Skeletal muscle tissue (tissue), 4 donors: ENCODE measurements around the gene FOXRED1. TPM values are rescaled to one million over a fixed set of nuclear protein-coding genes. Genes with fewer than 3 reads are reported as not detected.

ENCODE experiments used
- H3K27ac ChIP-seq: one replicate; pipeline ENCODE4 v1.7.0; 2013; ENCODE audit warnings: mild to moderate bottlenecking, low read depth, low read length, inconsistent platforms
- H3K27me3 ChIP-seq, 3 donors: one replicate each; pipeline ENCODE4 v1.7.0; 2013; ENCODE audit warnings: low read length in 3 of 3; ENCODE audit not compliant: control insufficient read depth in 3 of 3, insufficient read depth in 3 of 3
- H3K36me3 ChIP-seq, 3 donors: one replicate each; pipeline ENCODE4 v1.7.0; 2013; ENCODE audit warnings: low read length in 3 of 3; ENCODE audit not compliant: control insufficient read depth in 3 of 3, insufficient read depth in 3 of 3
- H3K4me1 ChIP-seq, 3 donors: one replicate each; pipeline ENCODE4 v1.7.0; 2013; ENCODE audit warnings: low read length in 3 of 3, mild to moderate bottlenecking in 3 of 3; ENCODE audit not compliant: control insufficient read depth in 3 of 3, insufficient read depth in 3 of 3
- H3K4me3 ChIP-seq, 3 donors: one replicate each; pipeline ENCODE4 v1.7.0; 2013; ENCODE audit warnings: low read length in 3 of 3
- H3K9ac ChIP-seq, 3 donors: one replicate each; pipeline ENCODE4 v1.7.0; 2013; ENCODE audit warnings: low read length in 3 of 3, mild to moderate bottlenecking in 3 of 3, moderate library complexity in 2 of 3, low read depth in 1 of 3
- H3K9me3 ChIP-seq, 3 donors: one replicate each; pipeline ENCODE4 v1.7.0; 2013; ENCODE audit warnings: low read length in 3 of 3; ENCODE audit not compliant: control insufficient read depth in 3 of 3
- total RNA-seq: library from RNA; depleted of rRNA; stranded (reverse); fragments of >200 nt; gene quantifications from one replicate; pipeline ENCODE4 v1.2.3, GENCODE V29; 2014
- donor health status: Osteomylitis.

The FOXRED1 gene
- 12.5 TPM for total RNA-seq

GRCh38 chr11:126268708-126269579 lies at the start of gene FOXRED1, which contains the start of gene SRPRA:
Gene FOXRED1 (plus strand): TSS chr11:126269154. CDS start chr11:126269207, 53 bp downstream.
Gene SRPRA (minus strand): TSS chr11:126268895. CDS start chr11:126268804, 91 bp downstream.
- Histone ChIP-seq H3K27ac (peak within 1 kb of the TSS; percentile 82), H3K9me3 (no peaks in the 10 kb centered on the region), H3K4me3 (peak within 1 kb of the TSS; percentile 78 to 99 (median 96)), H3K27me3 (no peaks in the 10 kb centered on the region), H3K9ac (peak within 1 kb of the TSS; percentile 94 to 100 (median 99)), H3K4me1 (peaks cover 13 to 26% (median 19%) of the 10 kb centered on the region in 3 donors), H3K36me3 (peaks cover 43 to 47% (median 43%) of the 10 kb centered on the region in 3 donors)

GRCh38 chr11:126219547-126219946 lies 49.4 kb upstream of the FOXRED1 start:
- H3K27ac ChIP-seq, result no peak overlapping the region
- H3K4me1 ChIP-seq, result peaks cover 0 to 10% (median 5%) of the 10 kb centered on the region in 3 donors
- H3K4me3 ChIP-seq, result no peak overlapping the region
- H3K27me3 ChIP-seq, result no peaks in the 10 kb centered on the region
- no peak overlapping the region for H3K9ac ChIP-seq
- H3K36me3 ChIP-seq, result no peaks in the 10 kb centered on the region
- no peaks in the 10 kb centered on the region for H3K9me3 ChIP-seq

GRCh38 chr11:126224647-126225294 lies 44.2 kb upstream of the FOXRED1 start:
- H3K9ac ChIP-seq, result no peak overlapping the region
- no peaks in the 10 kb centered on the region for H3K36me3 ChIP-seq
- H3K4me3 ChIP-seq, result no peak overlapping the region
- no peaks in the 10 kb centered on the region for H3K27me3 ChIP-seq
- no peaks in the 10 kb centered on the region for H3K4me1 ChIP-seq
- H3K27ac ChIP-seq, result no peak overlapping the region
- H3K9me3 ChIP-seq, result no peaks in the 10 kb centered on the region

GRCh38 chr11:126225295-126225665 lies 43.7 kb upstream of the FOXRED1 start:
- Histone ChIP-seq H3K27me3 (no peaks in the 10 kb centered on the region), H3K4me1 (no peaks in the 10 kb centered on the region), H3K9ac (no peak overlapping the region), H3K27ac (no peak overlapping the region), H3K36me3 (no peaks in the 10 kb centered on the region), H3K9me3 (no peaks in the 10 kb centered on the region), H3K4me3 (no peak overlapping the region)

GRCh38 chr11:126226334-126227084 lies 42.4 kb upstream of the FOXRED1 start:
- H3K27ac ChIP-seq, result no peak overlapping the region

GRCh38 chr11:126229858-126230540 lies 39.0 kb upstream of the FOXRED1 start:
- Histone ChIP-seq H3K4me1 (peaks cover 2 to 8% (median 6%) of the 10 kb centered on the region in 3 donors), H3K27ac (no peak overlapping the region), H3K36me3 (no peaks in the 10 kb centered on the region), H3K9me3 (no peaks in the 10 kb centered on the region), H3K27me3 (no peaks in the 10 kb centered on the region), H3K9ac (no peak overlapping the region), H3K4me3 (no peak overlapping the region)

More at GRCh38 chr11:126226334-126227084, 42.4 kb upstream of the FOXRED1 start:
- H3K27me3 ChIP-seq, result no peaks in the 10 kb centered on the region
- no peak overlapping the region for H3K9ac ChIP-seq
- no peaks in the 10 kb centered on the region for H3K9me3 ChIP-seq
- peaks cover 0 to 4% (median 0%) of the 10 kb centered on the region in 3 donors for H3K4me1 ChIP-seq
- no peaks in the 10 kb centered on the region for H3K36me3 ChIP-seq
- H3K4me3 ChIP-seq, result no peak overlapping the region

GRCh38 chr11:126231725-126232459 lies 37.1 kb upstream of the FOXRED1 start:
- peaks cover 2 to 8% (median 6%) of the 10 kb centered on the region in 3 donors for H3K4me1 ChIP-seq
- H3K9ac ChIP-seq, result no peak overlapping the region
- no peak overlapping the region for H3K27ac ChIP-seq
- H3K27me3 ChIP-seq, result no peaks in the 10 kb centered on the region
- H3K4me3 ChIP-seq, result no peak overlapping the region
- H3K9me3 ChIP-seq, result no peaks in the 10 kb centered on the region
- peaks cover 3 to 6% (median 6%) of the 10 kb centered on the region in 3 donors for H3K36me3 ChIP-seq

GRCh38 chr11:126232683-126233082 lies 36.3 kb upstream of the FOXRED1 start:
- Histone ChIP-seq H3K4me3 (no peak overlapping the region), H3K27me3 (no peaks in the 10 kb centered on the region), H3K36me3 (peaks cover 3 to 6% (median 6%) of the 10 kb centered on the region in 3 donors), H3K9ac (no peak overlapping the region), H3K27ac (no peak overlapping the region), H3K9me3 (no peaks in the 10 kb centered on the region), H3K4me1 (peaks cover 2 to 8% (median 6%) of the 10 kb centered on the region in 3 donors)

- Histone ChIP-seq H3K4me3 (no peak overlapping the region), H3K4me1 (peaks cover 2 to 8% (median 6%) of the 10 kb centered on the region in 3 donors), H3K9ac (no peak overlapping the region), H3K27ac (no peak overlapping the region), H3K27me3 (no peaks in the 10 kb centered on the region), H3K36me3 (peaks cover 3 to 7% (median 6%) of the 10 kb centered on the region in 3 donors), H3K9me3 (no peaks in the 10 kb centered on the region)
Measured at GRCh38 chr11:126233391-126233790, 35.6 kb upstream of the FOXRED1 start.
